Activated CD4-positive, alpha-beta memory T cell treated with anti-CD3 and anti-CD28 coated beads, Interleukin-2, amount 10 ng/mL, durations not matched to agents 7 days and 5 days (primary cell): ENCODE data around the gene AFG1L. TPM values are rescaled to one million over a fixed set of nuclear protein-coding genes. Genes with fewer than 3 reads are reported as not detected.
"Not testable (repeated sequence)": the region's sequence is repeated elsewhere in the genome, so short reads cannot be mapped to it uniquely, and the experiment has no call there.

Source experiments
- CTCF ChIA-PET: fragments of 350-600 bp; sonication (Branson Sonifier 250); formaldehyde crosslinking; loops from one replicate; lab custom pipeline; 2021; ENCODE audit warnings: antibody characterized with exemption, inconsistent platforms; lab: Charles Lee
- POLR2A ChIA-PET: fragments of 350-600 bp; sonication (Branson Sonifier 250); formaldehyde crosslinking; loops from one replicate; lab custom pipeline; 2021; ENCODE audit warnings: antibody characterized with exemption; lab: Charles Lee
- DNase-seq: peaks from one replicate; pipeline ENCODE4 v3.0.0-alpha.2; 2020
- H3K27ac Mint-ChIP-seq: one replicate; pipeline ENCODE4 v1.8.0; 2021; ENCODE audit warnings: mild to moderate bottlenecking, mixed read lengths
- H3K27me3 Mint-ChIP-seq: one replicate; pipeline ENCODE4 v1.8.0; 2021; ENCODE audit warnings: mixed read lengths
- H3K36me3 Mint-ChIP-seq: one replicate; pipeline ENCODE4 v1.8.0; 2021; ENCODE audit warnings: low read depth, mixed read lengths
- H3K4me1 Mint-ChIP-seq: one replicate; pipeline ENCODE4 v1.8.0; 2021; ENCODE audit warnings: mixed read lengths
- H3K4me3 Mint-ChIP-seq: one replicate; pipeline ENCODE4 v1.8.0; 2021; ENCODE audit warnings: mild to moderate bottlenecking, mixed read lengths
- H3K9me3 Mint-ChIP-seq: one replicate; pipeline ENCODE4 v1.8.0; 2021; ENCODE audit warnings: mixed read lengths
- total RNA-seq, 2 experiments: library from RNA; stranded (reverse); gene quantifications; one replicate each; pipeline ENCODE4 v1.2.3, GENCODE V29; 2021

The AFG1L gene
- total RNA-seq, result 1 to 10 TPM; 4.5 to 4.7 TPM

DNA sequence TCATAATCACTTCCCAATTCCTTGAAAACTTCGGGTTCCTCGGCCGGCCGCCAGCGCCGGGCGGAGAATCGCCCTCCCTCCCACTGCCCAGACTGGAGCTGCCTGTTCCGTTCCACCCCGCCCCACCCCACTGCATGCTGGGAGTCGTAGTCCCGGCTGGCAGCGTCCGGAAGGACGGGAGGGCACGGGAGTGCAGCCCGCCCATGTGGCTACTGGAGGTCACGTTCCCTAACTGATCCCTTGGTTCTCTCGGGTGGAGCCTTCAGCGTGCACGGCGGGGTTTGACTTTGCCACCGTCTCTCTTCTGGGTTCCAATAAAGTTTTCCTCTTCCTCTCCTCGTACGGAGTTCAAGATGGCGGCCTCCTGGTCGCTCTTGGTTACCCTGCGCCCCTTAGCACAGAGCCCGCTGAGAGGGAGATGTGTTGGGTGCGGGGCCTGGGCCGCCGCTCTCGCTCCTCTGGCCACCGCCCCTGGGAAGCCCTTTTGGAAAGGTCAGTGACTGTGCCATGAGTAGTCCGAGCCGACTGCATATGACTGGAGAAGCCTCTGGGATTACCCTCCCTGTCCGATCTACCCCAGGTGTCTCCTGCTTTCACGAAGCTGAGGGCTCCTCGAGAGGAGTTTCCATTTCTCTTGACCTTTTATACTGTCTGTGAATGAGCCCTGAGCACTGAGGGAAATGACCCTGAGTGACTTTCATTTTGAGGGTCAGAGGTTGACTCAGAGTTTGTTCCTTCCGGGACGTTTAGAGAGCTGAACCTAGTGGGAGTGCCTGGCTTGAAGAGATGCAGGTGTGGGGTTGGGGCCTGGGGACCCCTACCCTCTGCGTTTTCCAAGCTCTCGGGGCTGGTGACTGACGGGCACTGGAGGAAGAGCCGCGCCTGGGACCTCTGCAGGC is at the start of gene AFG1L:
AFG1L (plus strand) TSS at position 328 of the 899 bp plus-strand sequence; CDS start at position 354, 26 bp downstream.
- CTCF ChIA-PET, result interaction anchor here (0.6 to 1.8 kb wide), 4 partner anchors 9 to 196 kb away, joined by 3 to 7 read pairs (median 4); partner anchors contain the start of gene SNX3
- Mint-ChIP-seq H3K27me3 (no peaks in the 10 kb centered on the region), H3K4me3 (peak within 1 kb of the TSS; percentile 93), H3K27ac (peak within 1 kb of the TSS; percentile 97), H3K36me3 (peaks cover 4% of the 10 kb centered on the region), H3K4me1 (peaks cover 25% of the 10 kb centered on the region), H3K9me3 (no peaks in the 10 kb centered on the region)
- POLR2A ChIA-PET, result interaction anchor here (0.6 to 4.5 kb wide), 19 partner anchors 9 to 1088 kb away, joined by 3 to 66 read pairs (median 3); partner anchors contain the start of genes ARMC2, CD164, PDSS2 and SNX3
- peak; percentile 90 for DNase-seq

GRCh38 chr6:108245095-108245494 is 49.8 kb upstream of the AFG1L start:
- POLR2A ChIA-PET, H3K27me3 Mint-ChIP-seq, H3K27ac Mint-ChIP-seq, H3K4me3 Mint-ChIP-seq, H3K4me1 Mint-ChIP-seq, DNase-seq, CTCF ChIA-PET: not testable (repeated sequence)
- Mint-ChIP-seq H3K36me3 (peaks cover 60% of the 10 kb centered on the region), H3K9me3 (peaks cover 16% of the 10 kb centered on the region)

DNA sequence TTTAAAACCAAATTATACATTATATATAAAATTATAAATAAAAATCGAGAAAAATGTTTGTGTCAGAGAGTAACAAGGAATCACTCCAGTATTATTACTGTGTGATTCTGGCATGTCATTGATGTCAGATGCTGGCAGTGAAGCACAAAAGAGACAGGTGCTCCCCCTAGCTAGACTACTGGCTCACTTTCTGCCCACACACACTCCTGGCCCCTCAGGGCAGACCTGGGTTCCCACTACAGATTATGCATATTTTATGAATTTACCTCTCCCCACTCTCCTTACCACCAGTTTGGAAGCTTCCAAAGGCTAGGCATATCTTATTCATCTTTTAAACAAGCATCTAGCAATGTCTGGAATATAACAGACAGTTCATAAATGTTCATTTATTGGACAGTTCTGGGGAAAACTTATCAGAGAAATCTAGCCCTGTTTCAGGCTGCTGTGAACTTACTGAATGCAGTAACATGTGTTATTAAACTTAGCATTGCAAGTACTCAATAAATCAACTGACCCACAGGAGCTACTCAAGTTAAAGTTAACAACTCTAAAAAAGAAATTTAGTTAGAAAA is 46.8 kb upstream of the AFG1L start:
- no peak overlapping the region for H3K4me3 Mint-ChIP-seq
- no peaks in the 10 kb centered on the region for H3K27me3 Mint-ChIP-seq
- DNase-seq, result no peak
- CTCF ChIA-PET, result no interaction called here
- peaks cover 9% of the 10 kb centered on the region for H3K9me3 Mint-ChIP-seq
- H3K4me1 Mint-ChIP-seq, result peaks cover 14% of the 10 kb centered on the region
- POLR2A ChIA-PET, result no interaction called here
- no peak overlapping the region for H3K27ac Mint-ChIP-seq
- H3K36me3 Mint-ChIP-seq, result peaks cover 45% of the 10 kb centered on the region

GRCh38 chr6:108250240-108250866 is 44.5 kb upstream of the AFG1L start:
- CTCF ChIA-PET, result interaction anchor here (1.2 kb wide), 1 partner anchor 58 kb away, joined by 3 read pairs; no protein-coding TSS in a partner anchor
- peaks cover 21% of the 10 kb centered on the region for H3K4me1 Mint-ChIP-seq
- H3K36me3 Mint-ChIP-seq, result peaks cover 34% of the 10 kb centered on the region
- peaks cover 6% of the 10 kb centered on the region for H3K9me3 Mint-ChIP-seq
- POLR2A ChIA-PET, result no interaction called here
- no peak overlapping the region for H3K27ac Mint-ChIP-seq
- H3K27me3 Mint-ChIP-seq, result no peaks in the 10 kb centered on the region
- no peak overlapping the region for H3K4me3 Mint-ChIP-seq
- DNase-seq, result no peak

DNA sequence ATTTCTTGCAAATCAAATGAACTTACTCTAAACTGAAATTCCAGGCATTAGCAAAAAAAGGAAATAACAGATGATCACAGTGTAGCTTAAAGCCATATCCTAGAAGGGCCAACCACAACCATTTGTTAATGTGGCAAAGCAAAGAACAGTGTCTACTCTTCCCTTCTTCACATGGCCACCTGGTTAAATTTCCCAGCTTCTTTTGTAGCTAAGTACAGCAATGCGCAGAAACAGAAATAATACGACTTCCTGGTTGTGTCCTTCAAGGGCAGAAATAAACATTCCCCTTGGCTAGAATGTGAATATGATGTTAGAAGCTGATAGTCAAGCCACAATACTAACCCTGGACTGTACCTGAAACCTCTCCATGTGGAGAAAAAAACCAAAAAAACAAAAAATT is 43.6 kb upstream of the AFG1L start:
- peaks cover 3% of the 10 kb centered on the region for H3K9me3 Mint-ChIP-seq
- ChIA-PET POLR2A (interaction anchor here (0.9 to 1.7 kb wide), 2 partner anchors 10 to 44 kb away, joined by 5 read pairs; partner anchors contain the start of gene SNX3), CTCF (interaction anchor here (0.8 to 1.2 kb wide), 3 partner anchors 58 to 242 kb away, joined by 3 read pairs; no protein-coding TSS in a partner anchor)
- peaks cover 26% of the 10 kb centered on the region for H3K36me3 Mint-ChIP-seq
- H3K4me3 Mint-ChIP-seq, result no peak overlapping the region
- H3K27me3 Mint-ChIP-seq, result no peaks in the 10 kb centered on the region
- H3K27ac Mint-ChIP-seq, result no peak overlapping the region
- peaks cover 21% of the 10 kb centered on the region for H3K4me1 Mint-ChIP-seq
- DNase-seq, result no peak

- peaks cover 26% of the 10 kb centered on the region for H3K36me3 Mint-ChIP-seq
- POLR2A ChIA-PET, result interaction anchor here (0.9 to 1.7 kb wide), 2 partner anchors 9 to 44 kb away, joined by 5 read pairs; partner anchors contain the start of gene SNX3
Observed at GRCh38 chr6:108252055-108252454, 42.8 kb upstream of the AFG1L start.

DNA sequence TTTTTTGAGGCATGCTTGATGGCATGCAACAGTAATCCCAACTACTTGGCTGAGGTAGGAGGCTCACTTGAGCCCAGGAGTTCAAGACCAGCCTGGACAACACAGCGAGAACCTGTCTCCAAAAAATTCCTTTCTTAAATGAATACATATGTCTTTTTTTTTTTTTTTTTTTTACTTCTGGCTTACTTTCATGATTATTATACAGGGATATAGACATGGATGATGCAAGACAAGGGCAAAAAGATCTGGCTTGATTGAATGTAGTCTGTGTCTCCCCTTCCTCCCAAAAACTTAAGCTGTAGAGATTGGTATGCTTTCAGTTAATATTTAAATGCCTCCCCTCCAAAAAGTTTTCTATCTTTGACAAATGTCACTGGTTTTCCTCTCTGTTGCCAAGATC is 41.6 kb upstream of the AFG1L start:
- no peak for DNase-seq
- no peak overlapping the region for H3K27ac Mint-ChIP-seq
- ChIA-PET CTCF (no interaction called here), POLR2A (interaction anchor here (1.0 kb wide), 1 partner anchor 42 kb away, joined by 3 read pairs; no protein-coding TSS in a partner anchor)
- no peak overlapping the region for H3K4me3 Mint-ChIP-seq
- H3K36me3 Mint-ChIP-seq, result peaks cover 18% of the 10 kb centered on the region
- H3K4me1 Mint-ChIP-seq, result peaks cover 23% of the 10 kb centered on the region
- no peaks in the 10 kb centered on the region for H3K27me3 Mint-ChIP-seq
- no peaks in the 10 kb centered on the region for H3K9me3 Mint-ChIP-seq

More at GRCh38 chr6:108252055-108252454, 42.8 kb upstream of the AFG1L start:
- peaks cover under 1% of the 10 kb centered on the region for H3K9me3 Mint-ChIP-seq
- no peak for DNase-seq
- H3K27me3 Mint-ChIP-seq, result no peaks in the 10 kb centered on the region
- no peak overlapping the region for H3K4me3 Mint-ChIP-seq
- peaks cover 25% of the 10 kb centered on the region for H3K4me1 Mint-ChIP-seq
- no peak overlapping the region for H3K27ac Mint-ChIP-seq
- CTCF ChIA-PET, result interaction anchor here (0.8 kb wide), 1 partner anchor 240 kb away, joined by 3 read pairs; no protein-coding TSS in a partner anchor

DNA sequence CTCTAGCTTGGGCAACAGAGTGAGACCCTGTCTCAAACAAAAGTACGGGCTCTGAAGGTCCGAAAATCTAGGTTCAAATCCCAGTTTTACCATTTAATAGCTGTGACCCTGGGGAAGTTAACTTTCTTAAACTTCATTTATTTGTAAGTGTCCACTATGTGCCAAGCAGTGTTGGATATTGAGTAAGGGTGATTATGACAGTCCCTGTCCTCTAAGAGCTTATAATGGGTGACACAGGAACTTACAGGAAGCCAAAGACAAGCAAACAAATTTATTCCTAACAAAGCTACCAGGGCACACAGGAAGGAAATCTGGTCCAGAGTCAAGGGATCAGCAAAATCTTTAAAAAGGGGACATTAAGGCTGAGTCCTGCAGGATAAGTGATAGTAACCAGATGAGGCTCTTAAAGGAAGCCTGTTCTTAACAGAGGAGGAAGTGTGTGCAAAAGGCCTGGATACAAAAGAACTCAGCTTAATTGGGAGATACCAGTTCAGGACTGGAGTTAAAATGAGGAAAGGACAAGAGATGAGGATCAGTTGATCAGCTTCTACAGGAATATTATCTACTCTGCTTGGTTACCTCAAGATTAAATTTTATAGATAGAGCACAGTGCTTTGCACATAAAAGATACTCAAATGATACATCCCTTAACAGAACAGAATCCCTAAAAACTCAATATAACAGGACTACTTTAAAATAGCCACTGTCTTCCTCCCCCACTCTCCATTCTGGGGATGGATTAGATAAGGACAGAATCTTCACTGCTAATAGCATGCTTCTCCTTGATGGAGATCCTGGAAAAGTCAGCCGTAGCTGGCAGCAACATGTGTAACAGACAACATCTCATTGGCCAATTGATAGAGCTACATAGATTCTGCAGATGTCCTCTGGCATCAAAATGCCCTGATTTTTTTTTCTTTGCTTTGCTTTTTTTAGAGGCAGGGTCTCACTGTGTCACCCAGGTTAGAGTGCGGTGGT is 40.1 kb upstream of the AFG1L start:
- ChIA-PET CTCF (interaction anchor here (0.5 kb wide), 1 partner anchor 920 kb away, joined by 3 read pairs; no protein-coding TSS in a partner anchor), POLR2A (interaction anchor here (0.9 to 1.6 kb wide), 3 partner anchors 40 to 54 kb away, joined by 3 to 4 read pairs (median 3); partner anchors contain the start of gene AFG1L)
- H3K9me3 Mint-ChIP-seq, result no peaks in the 10 kb centered on the region
- no peak for DNase-seq
- peaks cover 17% of the 10 kb centered on the region for H3K36me3 Mint-ChIP-seq
- no peaks in the 10 kb centered on the region for H3K27me3 Mint-ChIP-seq
- no peak overlapping the region for H3K27ac Mint-ChIP-seq
- no peak overlapping the region for H3K4me3 Mint-ChIP-seq
- peaks cover 34% of the 10 kb centered on the region for H3K4me1 Mint-ChIP-seq

GRCh38 chr6:108260126-108260808 is 34.6 kb upstream of the AFG1L start:
- Mint-ChIP-seq H3K27me3 (peaks cover 2% of the 10 kb centered on the region), H3K9me3 (no peaks in the 10 kb centered on the region), H3K4me3 (peak overlapping the region; percentile 73), H3K4me1 (peaks cover 24% of the 10 kb centered on the region), H3K27ac (peak overlapping the region; percentile 76), H3K36me3 (peaks cover 6% of the 10 kb centered on the region)
- CTCF ChIA-PET, result interaction anchor here (0.5 to 2.4 kb wide), 7 partner anchors 35 to 498 kb away, joined by 3 to 7 read pairs (median 3); partner anchors contain the start of gene AFG1L
- POLR2A ChIA-PET, result interaction anchor here (0.7 to 4.1 kb wide), 16 partner anchors 9 to 835 kb away, joined by 3 to 66 read pairs (median 4); partner anchors contain the start of genes AFG1L and CEP57L1
- DNase-seq, result peak; percentile 46

GRCh38 chr6:108260809-108261569 is 33.9 kb upstream of the AFG1L start, which contains the start of gene SNX3:
Gene SNX3, minus strand, starts transcription at chr6:108261040. Its CDS starts 119 bp downstream, at chr6:108260921.
- H3K27ac Mint-ChIP-seq, result peak within 1 kb of the TSS; percentile 77
- DNase-seq, result peak; percentile 91

More at GRCh38 chr6:108260809-108261569, 33.9 kb upstream of the AFG1L start, which contains the start of gene SNX3:
- ChIA-PET CTCF (interaction anchor here (0.5 to 2.4 kb wide), 7 partner anchors 19 to 231 kb away, joined by 3 to 7 read pairs (median 5); partner anchors contain the start of gene AFG1L), POLR2A (interaction anchor here (0.7 to 4.1 kb wide), 18 partner anchors 8 to 835 kb away, joined by 3 to 66 read pairs (median 4); partner anchors contain the start of genes AFG1L and CEP57L1)
- H3K4me3 Mint-ChIP-seq, result peak within 1 kb of the TSS; percentile 73
- H3K4me1 Mint-ChIP-seq, result peaks cover 24% of the 10 kb centered on the region
- peaks cover 2% of the 10 kb centered on the region for H3K27me3 Mint-ChIP-seq
- peaks cover 6% of the 10 kb centered on the region for H3K36me3 Mint-ChIP-seq
- H3K9me3 Mint-ChIP-seq, result no peaks in the 10 kb centered on the region
